Parathyroid adenoma (tissue), 2 donors: Measurements from ENCODE around the gene IL3.

Experiments
- H2AFZ ChIP-seq: fragments of 300-600 bp; sonication (generic); one replicate; pipeline ENCODE4 v1.7.0; 2017; ENCODE audit warnings: antibody characterized with exemption, mild to moderate bottlenecking
- H3K27ac ChIP-seq: fragments of 300-600 bp; sonication (generic); one replicate; pipeline ENCODE4 v1.7.0; 2017
- H3K27me3 ChIP-seq: fragments of 300-600 bp; sonication (generic); one replicate; pipeline ENCODE4 v1.7.0; 2017; ENCODE audit warnings: low read length; ENCODE audit not compliant: control insufficient read depth, insufficient read depth
- H3K36me3 ChIP-seq: fragments of 300-600 bp; sonication (generic); one replicate; pipeline ENCODE4 v1.7.0; 2017; ENCODE audit warnings: low read length; ENCODE audit not compliant: control insufficient read depth, insufficient read depth
- H3K4me1 ChIP-seq: fragments of 300-600 bp; sonication (generic); one replicate; pipeline ENCODE4 v1.7.0; 2017; ENCODE audit warnings: control low read depth
- H3K4me2 ChIP-seq: fragments of 300-600 bp; sonication (generic); one replicate; pipeline ENCODE4 v1.7.0; 2017; ENCODE audit warnings: low read length
- H3K4me3 ChIP-seq: fragments of 300-600 bp; sonication (generic); one replicate; pipeline ENCODE4 v1.7.0; 2017; ENCODE audit warnings: low read depth, low read length
- H3K79me2 ChIP-seq: fragments of 300-600 bp; sonication (generic); one replicate; pipeline ENCODE4 v1.7.0; 2017; ENCODE audit warnings: control low read depth
- H3K9ac ChIP-seq: fragments of 300-600 bp; sonication (generic); one replicate; pipeline ENCODE4 v1.7.0; 2017; ENCODE audit warnings: mild to moderate bottlenecking
- H3K9me3 ChIP-seq: fragments of 300-600 bp; sonication (generic); one replicate; pipeline ENCODE4 v1.7.0; 2017; ENCODE audit warnings: low read length; ENCODE audit not compliant: control insufficient read depth
- CTCF ChIP-seq: fragments of 300-600 bp; sonication (generic); IDR thresholded peaks from one replicate; pipeline ENCODE4 v1.7.0; 2017; ENCODE audit warnings: antibody characterized with exemption, mild to moderate bottlenecking
- donor health status: primary hyperparathyroidism.

IL3 gene

GRCh38 chr5:132021654-132022053 lies 38.8 kb upstream of the IL3 start:
- Histone ChIP-seq H3K9ac (no peak overlapping the region), H3K27me3 (no peaks in the 10 kb centered on the region), H2AFZ (no peak overlapping the region), H3K79me2 (no peaks in the 10 kb centered on the region), H3K27ac (no peak overlapping the region), H3K9me3 (no peaks in the 10 kb centered on the region), H3K4me2 (no peak overlapping the region), H3K36me3 (no peaks in the 10 kb centered on the region), H3K4me3 (no peak overlapping the region), H3K4me1 (no peaks in the 10 kb centered on the region)
- no peak for TF ChIP-seq CTCF

GRCh38 chr5:132022737-132023136 lies 37.7 kb upstream of the IL3 start:
- Histone ChIP-seq H3K36me3 (no peaks in the 10 kb centered on the region), H2AFZ (no peak overlapping the region), H3K9ac (no peak overlapping the region), H3K4me3 (no peak overlapping the region), H3K27ac (no peak overlapping the region), H3K4me1 (no peaks in the 10 kb centered on the region), H3K9me3 (no peaks in the 10 kb centered on the region), H3K4me2 (no peak overlapping the region), H3K27me3 (no peaks in the 10 kb centered on the region), H3K79me2 (no peaks in the 10 kb centered on the region)
- TF ChIP-seq CTCF, result no peak

GRCh38 chr5:132023258-132024116 lies 37.0 kb upstream of the IL3 start:
- Histone ChIP-seq H3K36me3 (no peaks in the 10 kb centered on the region), H3K9ac (no peak overlapping the region), H3K4me1 (no peaks in the 10 kb centered on the region), H2AFZ (no peak overlapping the region), H3K4me3 (no peak overlapping the region), H3K27ac (no peak overlapping the region), H3K9me3 (no peaks in the 10 kb centered on the region), H3K79me2 (no peaks in the 10 kb centered on the region), H3K4me2 (no peak overlapping the region), H3K27me3 (no peaks in the 10 kb centered on the region)
- no peak for TF ChIP-seq CTCF

GRCh38 chr5:132024117-132024435 lies 36.4 kb upstream of the IL3 start:
- Histone ChIP-seq H3K4me2 (no peak overlapping the region), H3K27ac (no peak overlapping the region), H3K36me3 (no peaks in the 10 kb centered on the region), H3K79me2 (no peaks in the 10 kb centered on the region), H3K4me3 (no peak overlapping the region), H3K9me3 (no peaks in the 10 kb centered on the region), H3K4me1 (no peaks in the 10 kb centered on the region), H3K9ac (no peak overlapping the region), H2AFZ (no peak overlapping the region), H3K27me3 (no peaks in the 10 kb centered on the region)
- no peak for TF ChIP-seq CTCF
